ENCODE data around the gene DNAH6. TPM values are rescaled to one million over a fixed set of nuclear protein-coding genes. Genes with fewer than 3 reads are reported as not detected.

Gene DNAH6
- total RNA-seq, 1 experiment from 2014 or later = 1.6 TPM

GRCh38 chr2:84844141-84844540, 327.8 kb downstream of the DNAH6 start:
- TF ChIP-seq POLR2A (IDR thresholded peaks at IDR 0.05; ENCODE audit: borderline replicate concordance, extremely low read depth, insufficient read depth, insufficient read length) (no peak), CTCF (IDR thresholded peaks at IDR 0.05 in 2 of 3, conservative IDR thresholded peaks at IDR 0.05 in 1 of 3; ENCODE audit: borderline replicate concordance in 1 of 3, insufficient read depth in 1 of 3, low read depth in 2 of 3, low read length in 2 of 3) (no peak), SIN3A (IDR thresholded peaks at IDR 0.05; ENCODE audit: low read depth) (no peak), JUND (IDR thresholded peaks at IDR 0.05) (no peak), YY1 (IDR thresholded peaks at IDR 0.05; ENCODE audit: extremely low read depth, insufficient replicate concordance, low read depth, low read length) (no peak), ATF3 (IDR thresholded peaks at IDR 0.05) (no peak), EGR1 (IDR thresholded peaks at IDR 0.05; ENCODE audit: low read depth) (no peak), EZH2 (IDR thresholded peaks at IDR 0.05) (no peak), REST (IDR thresholded peaks at IDR 0.05; ENCODE audit: low read depth) (no peak), EZH2phosphoT487 (IDR thresholded peaks at IDR 0.05; ENCODE audit: borderline replicate concordance) (no peak), FOSL1 (IDR thresholded peaks at IDR 0.05; ENCODE audit: low read depth) (no peak), SRF (IDR thresholded peaks at IDR 0.05; ENCODE audit: low read depth) (no peak), POLR2AphosphoS5 (IDR thresholded peaks at IDR 0.05; ENCODE audit: low read depth, low read length) (no peak), RAD21 (IDR thresholded peaks at IDR 0.05; ENCODE audit: low read depth) (no peak), ZNF274 (IDR thresholded peaks at IDR 0.05; ENCODE audit: low read depth, low read length) (no peak), TCF7L2 (IDR thresholded peaks at IDR 0.05; ENCODE audit: borderline replicate concordance, extremely low read depth, insufficient read depth, insufficient read length) (no peak), ZBTB33 (IDR thresholded peaks at IDR 0.05; ENCODE audit: extremely low read depth, insufficient replicate concordance, low read length) (no peak), CEBPB (IDR thresholded peaks at IDR 0.05; ENCODE audit: low read depth) (no peak)
- POLR2A ChIA-PET = no interaction called here
- no TSS peak for BruUV-seq (replicated peaks)

More at GRCh38 chr2:84844141-84844540, 327.8 kb downstream of the DNAH6 start:
- Histone ChIP-seq H2AFZ (ENCODE audit: low read depth, low read length, poor library complexity, severe bottlenecking) (no peak overlapping the region), H3K4me2 (ENCODE audit: low read length) (no peak overlapping the region), H3K4me1 (ENCODE audit: control insufficient read depth in 1 of 2, insufficient read depth in 2 of 2, low read length in 2 of 2) (peaks cover 0 to 12% of the 10 kb centered on the region in 2 experiments; a peak in 2 of 4 replicates), H3K9me3 (ENCODE audit: control insufficient read depth in 1 of 2, insufficient read depth in 1 of 2, low read depth in 1 of 2, low read length in 2 of 2) (no peaks in the 10 kb centered on the region), H3K9me2 (ENCODE audit: insufficient read depth) (no peaks in the 10 kb centered on the region; the same call in 1 of the 2 replicates), H3K27me3 (ENCODE audit: insufficient read depth, low read length) (no peaks in the 10 kb centered on the region), H3K79me2 (ENCODE audit: insufficient read depth, low read length) (no peaks in the 10 kb centered on the region), H3K36me3 (ENCODE audit: control insufficient read depth in 1 of 2, insufficient read depth in 2 of 2, low read length in 2 of 2) (no peaks in the 10 kb centered on the region), H3K27ac (ENCODE audit: low read depth, low read length) (no peak overlapping the region), H3K4me3 (replicated peaks in 1 of 2; ENCODE audit: low read depth in 1 of 2, low read length in 2 of 2) (no peak overlapping the region), H4K20me1 (ENCODE audit: insufficient read depth) (no peaks in the 10 kb centered on the region), H3K9ac (ENCODE audit: low read length) (no peak overlapping the region)
- DNase-seq (ENCODE audit: low read depth, low spot score) (no peak), ATAC-seq (no peak)
- intact Hi-C loops (cut with micrococcal nuclease) = no loop called here
- ChIA-PET CTCF (no interaction called here), RAD21 (ENCODE audit: low non-redundant PET in 1 of 2, low total read pairs in 2 of 2, uncharacterized antibody in 2 of 2, unreplicated experiment in 2 of 2) (no interaction called here)
